SK-N-SH treated with all-trans-retinoic acid at 6 μM for 48 hours (cell line): Measurements from ENCODE around the gene HK3.

ENCODE experiments used
- ARNTL ChIP-seq: fragments of 450-650 bp; formaldehyde crosslinking; IDR thresholded peaks from 2 replicates; pipeline ENCODE4 v1.5.0; 2020; ENCODE audit warnings: low read depth, mild to moderate bottlenecking, moderate library complexity, borderline replicate concordance
- CREB5 ChIP-seq: fragments of 250-450 bp; sonication (Bioruptor Pico); IDR thresholded peaks from 2 replicates; pipeline ENCODE4 v1.5.1; 2020; ENCODE audit warnings: low read depth, mild to moderate bottlenecking, moderate library complexity
- ESRRG ChIP-seq: fragments of 250-450 bp; sonication (Bioruptor Pico); IDR thresholded peaks from 2 replicates; pipeline ENCODE4 v1.6.1; 2021; ENCODE audit warnings: mild to moderate bottlenecking
- ISL1 ChIP-seq: fragments of 250-450 bp; sonication (Bioruptor Pico); IDR thresholded peaks from 2 replicates; pipeline ENCODE4 v2.1.2; 2022; ENCODE audit warnings: mild to moderate bottlenecking, moderate library complexity
- OSR1 ChIP-seq: fragments of 250-450 bp; sonication (Bioruptor Pico); IDR thresholded peaks from 2 replicates; pipeline ENCODE4 v1.8.0; 2022; ENCODE audit warnings: moderate library complexity, mild to moderate bottlenecking, inconsistent platforms
- SNAI2 ChIP-seq: fragments of 250-450 bp; sonication (Bioruptor Pico); IDR thresholded peaks from 2 replicates; pipeline ENCODE4 v1.5.0; 2020; ENCODE audit warnings: mild to moderate bottlenecking, moderate library complexity
- TSHZ2 ChIP-seq: fragments of 250-450 bp; sonication (Bioruptor Pico); IDR thresholded peaks from 2 replicates; pipeline ENCODE4 v1.5.0; 2020; ENCODE audit warnings: mild to moderate bottlenecking, moderate library complexity
- ZFP30 ChIP-seq: fragments of 450-650 bp; formaldehyde crosslinking; IDR thresholded peaks from 2 replicates; pipeline ENCODE4 v1.5.0; 2022; ENCODE audit warnings: mild to moderate bottlenecking, moderate library complexity
- TF ChIP-seq, protein P1 (sequence below): fragments of 250-450 bp; sonication (Bioruptor Pico); IDR thresholded peaks from 2 replicates; pipeline ENCODE4 v1.8.0; 2020; ENCODE audit warnings: mild to moderate bottlenecking, moderate library complexity, borderline replicate concordance

GRCh38 chr5:176935017-176935416 is 35.9 kb upstream of the HK3 start:
- no peak for TF ChIP-seq SNAI2 (CRISPR knock-in tag)
- no peak for TF ChIP-seq ARNTL (CRISPR knock-in tag)
- TF ChIP-seq CREB5 = no peak
- TF ChIP-seq, protein P1, sequence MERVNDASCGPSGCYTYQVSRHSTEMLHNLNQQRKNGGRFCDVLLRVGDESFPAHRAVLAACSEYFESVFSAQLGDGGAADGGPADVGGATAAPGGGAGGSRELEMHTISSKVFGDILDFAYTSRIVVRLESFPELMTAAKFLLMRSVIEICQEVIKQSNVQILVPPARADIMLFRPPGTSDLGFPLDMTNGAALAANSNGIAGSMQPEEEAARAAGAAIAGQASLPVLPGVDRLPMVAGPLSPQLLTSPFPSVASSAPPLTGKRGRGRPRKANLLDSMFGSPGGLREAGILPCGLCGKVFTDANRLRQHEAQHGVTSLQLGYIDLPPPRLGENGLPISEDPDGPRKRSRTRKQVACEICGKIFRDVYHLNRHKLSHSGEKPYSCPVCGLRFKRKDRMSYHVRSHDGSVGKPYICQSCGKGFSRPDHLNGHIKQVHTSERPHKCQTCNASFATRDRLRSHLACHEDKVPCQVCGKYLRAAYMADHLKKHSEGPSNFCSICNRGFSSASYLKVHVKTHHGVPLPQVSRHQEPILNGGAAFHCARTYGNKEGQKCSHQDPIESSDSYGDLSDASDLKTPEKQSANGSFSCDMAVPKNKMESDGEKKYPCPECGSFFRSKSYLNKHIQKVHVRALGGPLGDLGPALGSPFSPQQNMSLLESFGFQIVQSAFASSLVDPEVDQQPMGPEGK (CRISPR knock-in tag) = no peak
- no peak for TF ChIP-seq OSR1 (CRISPR knock-in tag)
- no peak for TF ChIP-seq ZFP30 (CRISPR knock-in tag)
- TF ChIP-seq ISL1 (CRISPR knock-in tag) = no peak
- no peak for TF ChIP-seq ESRRG (CRISPR knock-in tag)
- TF ChIP-seq TSHZ2 = no peak
